ENCODE results near the gene YPEL1.
A peak's percentile ranks its signal among the peaks of the same experiment; 100 is the strongest.

Gene YPEL1, protein sequence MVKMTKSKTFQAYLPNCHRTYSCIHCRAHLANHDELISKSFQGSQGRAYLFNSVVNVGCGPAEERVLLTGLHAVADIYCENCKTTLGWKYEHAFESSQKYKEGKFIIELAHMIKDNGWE

DNA sequence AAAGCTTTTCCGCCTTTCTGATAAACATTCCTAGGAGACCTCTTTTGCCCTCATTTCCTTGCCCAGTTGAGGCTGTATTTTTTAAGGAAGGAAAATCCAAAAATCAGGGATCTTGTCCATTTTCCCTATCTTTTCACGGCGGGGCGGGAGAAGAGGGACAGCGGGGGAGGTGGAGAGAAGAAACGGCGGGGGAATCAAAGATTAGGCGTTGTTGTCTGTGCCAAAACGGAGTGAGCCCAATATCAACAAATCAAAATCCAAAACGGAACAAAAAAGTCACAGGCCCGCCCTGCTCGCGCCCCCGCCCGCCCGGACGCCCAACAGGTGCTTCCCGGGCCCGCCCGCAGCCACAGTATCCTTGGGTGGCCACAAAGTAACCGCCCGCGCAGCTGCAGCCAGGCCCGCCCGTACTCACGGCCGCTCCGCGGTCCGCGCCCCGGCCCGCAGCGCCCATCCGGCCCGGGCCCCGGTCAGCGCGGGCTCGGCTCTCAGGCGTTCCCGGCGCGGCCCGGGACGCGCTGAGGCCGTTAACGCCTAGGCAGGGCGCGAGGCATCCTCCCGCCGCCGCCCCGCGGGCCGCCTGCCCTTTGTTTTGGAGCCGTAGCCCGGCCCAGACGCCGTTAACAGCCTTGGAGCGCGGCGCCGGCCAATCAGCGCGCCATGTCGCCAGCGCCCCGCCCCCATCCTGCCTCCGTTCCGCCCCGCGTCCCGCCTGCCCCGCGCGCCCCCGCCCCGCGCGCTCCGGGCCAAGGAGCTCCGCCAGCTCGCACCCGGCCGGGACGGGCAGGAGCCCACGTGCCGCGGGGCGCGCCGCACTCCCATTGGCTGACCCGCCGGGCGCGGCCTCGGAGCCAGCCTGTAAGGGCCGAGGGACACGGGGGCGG is at the start of gene YPEL1:
Gene YPEL1, minus strand, starts transcription at position 595 of the 884 bp plus-strand sequence. CDS start 25,050 bp downstream, outside the sequence.
- Mint-ChIP-seq H3K4me3 (peak within 1 kb of the TSS; percentile 83), H3K36me3 (ENCODE audit: low read depth) (no peaks in the 10 kb centered on the region), H3K4me1 (peaks cover 26% of the 10 kb centered on the region), H3K9me3 (no peaks in the 10 kb centered on the region), H3K27me3 (peaks cover 11% of the 10 kb centered on the region), H3K27ac (peak within 1 kb of the TSS; percentile 81)
- peak; percentile 93 for DNase-seq
- ATAC-seq, result peak; percentile 90

DNA sequence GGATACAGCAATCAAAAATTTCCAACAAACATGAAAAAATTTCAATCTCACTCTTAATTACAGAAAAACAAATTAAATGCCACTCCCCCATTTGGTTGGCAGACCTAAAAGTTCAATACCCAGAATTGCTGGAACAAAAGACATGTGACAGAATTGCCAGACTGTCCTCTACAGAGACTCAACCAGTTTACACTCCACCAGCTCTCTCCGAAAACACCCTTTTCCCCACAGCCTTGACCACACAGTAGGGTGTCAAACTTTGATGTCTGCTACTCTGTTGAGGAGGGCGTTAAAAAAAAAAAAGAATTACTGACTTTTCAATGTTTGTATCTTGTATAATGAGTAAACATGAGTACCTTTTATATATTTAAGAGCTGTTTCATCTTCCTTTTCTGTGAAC is 44.7 kb upstream of the YPEL1 start:
- DNase-seq (no peak), ATAC-seq (no peak)
- Mint-ChIP-seq H3K4me3 (no peak overlapping the region), H3K4me1 (peaks cover 17% of the 10 kb centered on the region), H3K9me3 (no peaks in the 10 kb centered on the region), H3K27me3 (no peaks in the 10 kb centered on the region), H3K36me3 (ENCODE audit: low read depth) (peaks cover 12% of the 10 kb centered on the region), H3K27ac (no peak overlapping the region)

DNA sequence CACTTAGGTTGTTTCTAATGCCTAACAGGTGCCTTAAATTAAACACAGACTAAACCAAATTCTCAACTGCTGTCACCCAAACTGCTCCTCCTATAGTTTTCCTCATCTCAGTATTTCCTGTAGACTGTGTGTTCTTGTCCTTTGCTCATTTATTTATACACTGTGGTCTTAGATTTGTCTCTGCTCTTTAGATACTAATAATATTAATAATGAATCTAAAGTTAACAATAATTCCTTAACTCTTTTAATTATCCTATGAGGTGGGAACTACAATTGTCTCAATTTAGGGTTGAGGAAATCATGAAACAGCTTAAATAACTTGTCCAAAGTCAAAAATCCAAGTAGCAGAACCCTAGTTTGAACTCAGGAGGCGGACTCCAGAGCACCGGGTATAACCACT is 43.9 kb upstream of the YPEL1 start:
- Mint-ChIP-seq H3K27ac (no peak overlapping the region), H3K9me3 (no peaks in the 10 kb centered on the region), H3K4me1 (peaks cover 17% of the 10 kb centered on the region), H3K36me3 (ENCODE audit: low read depth) (peaks cover 5% of the 10 kb centered on the region), H3K27me3 (no peaks in the 10 kb centered on the region), H3K4me3 (no peak overlapping the region)
- ATAC-seq (no peak), DNase-seq (no peak)

DNA sequence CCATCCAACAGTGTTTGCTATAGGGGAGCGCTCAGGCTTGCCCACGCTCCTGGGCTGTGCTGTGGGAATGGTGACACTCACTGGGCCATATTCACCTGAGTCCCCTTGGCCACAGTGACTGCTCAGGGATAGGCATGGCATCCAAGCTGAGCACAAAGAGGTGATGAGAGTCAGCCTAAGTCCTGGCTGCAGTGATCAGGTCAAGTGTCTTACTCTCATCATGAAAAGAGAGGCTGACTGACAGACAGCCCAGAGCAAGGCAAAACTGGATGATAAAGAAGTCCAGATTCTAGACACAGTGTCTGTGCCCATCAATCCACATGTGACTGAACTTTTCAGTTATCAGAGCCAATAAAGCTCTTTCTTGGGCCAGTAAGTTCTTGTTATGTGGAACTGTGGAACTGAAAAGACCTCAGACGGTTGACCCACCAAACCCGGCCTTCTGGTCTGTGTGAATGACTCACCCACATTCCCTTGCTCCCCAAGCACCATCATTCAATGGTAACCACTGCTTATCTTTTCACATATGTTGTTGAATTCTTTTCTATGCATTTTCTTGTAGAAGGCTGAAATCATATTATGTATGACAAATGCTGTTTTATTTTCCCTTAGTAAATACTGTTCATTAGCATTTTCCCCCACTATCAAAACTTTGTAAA is 43.2 kb upstream of the YPEL1 start:
- H3K4me3 Mint-ChIP-seq, result no peak overlapping the region
- DNase-seq (no peak), ATAC-seq (no peak)
- H3K4me1 Mint-ChIP-seq, result peaks cover 17% of the 10 kb centered on the region
- no peaks in the 10 kb centered on the region for H3K27me3 Mint-ChIP-seq
- H3K27ac Mint-ChIP-seq, result no peak overlapping the region
- H3K9me3 Mint-ChIP-seq, result no peaks in the 10 kb centered on the region
- H3K36me3 Mint-ChIP-seq (ENCODE audit: low read depth), result peaks cover 4% of the 10 kb centered on the region

DNA sequence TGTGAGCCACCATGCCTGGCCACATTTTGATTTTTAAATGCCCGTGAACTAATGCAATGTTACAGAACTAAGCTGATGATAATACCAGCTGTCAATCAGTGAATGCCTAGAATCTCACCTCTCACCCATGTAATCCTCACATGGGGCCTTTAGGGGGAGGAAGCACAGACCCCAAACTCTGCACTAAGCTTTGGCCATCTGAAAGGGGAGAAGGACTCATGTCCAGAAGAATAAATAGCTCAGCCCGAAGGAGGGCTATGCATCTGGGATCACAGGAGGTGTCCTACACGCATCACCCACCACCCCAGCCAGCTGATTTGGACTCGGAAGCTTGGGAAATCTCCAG is 36.0 kb upstream of the YPEL1 start:
- Mint-ChIP-seq H3K36me3 (ENCODE audit: low read depth) (peaks cover 56% of the 10 kb centered on the region), H3K9me3 (no peaks in the 10 kb centered on the region), H3K27ac (no peak overlapping the region), H3K27me3 (no peaks in the 10 kb centered on the region), H3K4me1 (peaks cover 26% of the 10 kb centered on the region), H3K4me3 (no peak overlapping the region)
- ATAC-seq, result no peak
- DNase-seq, result no peak

DNA sequence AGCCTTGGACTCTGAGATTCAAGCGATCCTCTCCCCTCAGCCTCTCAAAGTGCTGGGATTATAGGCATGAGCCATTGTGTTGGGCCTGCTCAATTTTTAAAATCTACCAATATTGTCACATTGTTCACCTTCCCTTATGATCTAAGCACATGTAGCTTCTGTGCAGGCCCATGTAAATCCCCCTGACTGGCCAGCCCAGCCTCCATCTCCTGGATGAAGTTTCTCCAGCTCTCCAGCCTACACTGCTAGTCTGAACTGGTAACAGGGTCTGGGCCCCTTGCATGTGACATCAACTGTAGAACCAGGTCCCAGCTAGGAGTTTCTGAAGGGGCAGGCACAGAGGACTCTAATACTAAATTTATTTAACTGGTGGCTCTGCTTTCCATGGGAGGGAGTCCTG is 32.8 kb upstream of the YPEL1 start:
- Mint-ChIP-seq H3K27me3 (no peaks in the 10 kb centered on the region), H3K9me3 (no peaks in the 10 kb centered on the region), H3K27ac (no peak overlapping the region), H3K4me1 (peaks cover 56% of the 10 kb centered on the region), H3K4me3 (no peak overlapping the region), H3K36me3 (ENCODE audit: low read depth) (peaks cover 83% of the 10 kb centered on the region)
- ATAC-seq (no peak), DNase-seq (no peak)

DNA sequence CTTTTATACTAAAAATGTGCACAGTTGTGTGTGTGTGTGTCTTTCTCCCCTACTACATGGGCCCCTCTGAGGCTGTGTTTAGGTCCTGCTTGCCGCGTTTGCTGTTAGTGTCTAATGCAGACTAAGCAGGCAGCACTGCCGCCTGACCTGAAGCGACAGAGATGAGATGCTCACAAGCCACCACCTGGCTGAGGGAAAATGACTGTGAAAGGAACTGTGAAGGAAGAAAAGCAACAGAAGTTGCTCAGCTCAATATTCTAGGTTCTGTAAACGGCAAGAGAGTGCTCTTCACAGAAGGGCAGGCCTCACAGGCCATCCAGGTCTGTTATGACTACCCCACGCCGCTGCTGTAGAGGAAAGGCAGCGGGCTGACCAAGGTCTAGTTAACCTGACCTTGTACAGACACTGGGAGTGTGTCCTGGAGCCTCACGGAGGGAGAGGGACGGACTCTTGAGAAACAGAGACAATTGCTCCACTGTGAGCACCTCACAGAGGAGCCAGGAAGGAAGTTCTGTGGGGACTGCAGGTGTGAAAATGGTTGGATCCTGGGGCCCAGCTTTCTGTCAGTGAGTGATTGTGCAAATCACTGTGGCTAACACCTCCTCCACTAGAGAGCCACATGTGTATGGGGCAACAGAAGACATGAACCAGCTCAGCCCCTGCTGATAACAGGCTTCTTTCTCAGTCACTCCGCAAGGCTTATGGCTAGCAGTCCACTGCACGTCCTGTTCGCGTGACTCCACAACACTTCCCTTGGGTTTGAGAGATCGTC is 31.3 kb upstream of the YPEL1 start:
- Mint-ChIP-seq H3K4me3 (peak overlapping the region; percentile 25), H3K27me3 (no peaks in the 10 kb centered on the region), H3K4me1 (peaks cover 68% of the 10 kb centered on the region), H3K36me3 (ENCODE audit: low read depth) (peaks cover 87% of the 10 kb centered on the region), H3K9me3 (no peaks in the 10 kb centered on the region), H3K27ac (peak overlapping the region; percentile 75)
- peak; percentile 63 for DNase-seq
- ATAC-seq, result peak; percentile 83

DNA sequence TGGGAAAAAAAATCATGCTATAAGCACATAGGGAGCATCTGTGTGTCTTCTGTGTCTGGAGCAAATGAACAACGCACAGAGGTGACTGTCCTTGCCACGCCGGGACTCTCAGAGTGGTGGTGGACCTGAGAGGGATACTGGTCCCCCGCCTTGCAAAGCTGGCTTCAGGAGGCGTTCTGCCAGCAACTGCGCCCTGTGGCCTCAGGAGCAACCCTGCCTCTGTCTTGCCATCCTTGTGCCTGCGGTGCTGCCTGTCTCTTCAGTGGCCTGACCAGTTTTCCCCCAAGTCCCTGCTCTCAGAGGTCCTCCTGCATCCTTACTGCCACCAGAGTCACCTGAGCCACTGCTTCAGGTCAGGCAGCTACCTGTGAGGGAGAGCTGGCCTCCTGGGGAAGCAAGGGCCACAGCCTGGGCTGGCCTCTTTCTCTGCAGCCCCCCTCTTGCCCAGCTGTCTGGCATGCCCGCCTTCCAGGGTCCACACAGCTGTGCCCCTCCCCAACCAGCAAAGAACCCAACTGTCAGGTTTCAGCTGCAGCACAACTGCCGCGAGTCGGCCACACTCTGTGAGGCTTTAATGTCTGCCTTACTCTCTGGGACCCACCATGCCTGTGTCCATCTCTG is 30.4 kb upstream of the YPEL1 start:
- Mint-ChIP-seq H3K27ac (peak overlapping the region; percentile 75), H3K36me3 (ENCODE audit: low read depth) (peaks cover 87% of the 10 kb centered on the region), H3K27me3 (no peaks in the 10 kb centered on the region), H3K9me3 (no peaks in the 10 kb centered on the region), H3K4me3 (no peak overlapping the region), H3K4me1 (peaks cover 77% of the 10 kb centered on the region)
- DNase-seq (no peak), ATAC-seq (no peak)

DNA sequence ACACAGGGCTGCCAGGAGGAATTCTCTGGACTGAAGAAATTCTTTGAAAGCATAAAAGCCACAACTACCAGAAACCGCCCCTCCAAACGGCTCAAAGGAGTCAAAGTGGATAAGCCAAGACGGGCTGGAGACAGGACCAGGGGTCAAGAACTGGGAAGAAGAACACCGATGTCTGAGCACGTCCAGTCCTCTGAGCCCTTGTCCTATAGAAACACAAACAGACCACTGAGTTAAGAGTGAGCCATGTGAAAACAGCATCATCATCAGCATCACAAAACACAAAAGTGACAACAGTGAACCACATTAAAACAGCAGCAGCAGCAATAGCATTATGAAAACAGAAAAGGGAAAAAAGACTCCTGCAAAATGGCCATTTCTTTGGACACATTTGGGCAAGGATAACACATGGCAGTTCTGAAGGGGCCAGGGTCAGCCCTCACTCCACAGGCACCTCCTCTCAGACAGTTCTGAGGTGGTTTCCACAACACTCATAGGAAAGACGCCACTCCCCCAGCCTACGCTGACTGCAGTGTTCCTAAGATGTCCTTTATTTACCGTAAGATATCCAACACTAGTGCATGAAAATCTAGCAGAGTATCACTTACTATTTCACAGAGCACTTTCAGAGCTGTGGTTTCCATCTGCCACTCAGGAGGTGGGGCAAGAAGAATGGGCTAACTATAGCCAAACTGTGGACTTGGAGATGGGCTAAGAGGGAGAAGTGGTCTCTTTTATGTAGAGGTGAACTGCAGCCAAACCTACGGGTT is 28.6 kb upstream of the YPEL1 start:
- Mint-ChIP-seq H3K4me3 (no peak overlapping the region), H3K27me3 (no peaks in the 10 kb centered on the region), H3K27ac (no peak overlapping the region), H3K4me1 (peaks cover 83% of the 10 kb centered on the region), H3K36me3 (ENCODE audit: low read depth) (peaks cover 82% of the 10 kb centered on the region), H3K9me3 (no peaks in the 10 kb centered on the region)
- peak; percentile 16 for DNase-seq
- no peak for ATAC-seq

DNA sequence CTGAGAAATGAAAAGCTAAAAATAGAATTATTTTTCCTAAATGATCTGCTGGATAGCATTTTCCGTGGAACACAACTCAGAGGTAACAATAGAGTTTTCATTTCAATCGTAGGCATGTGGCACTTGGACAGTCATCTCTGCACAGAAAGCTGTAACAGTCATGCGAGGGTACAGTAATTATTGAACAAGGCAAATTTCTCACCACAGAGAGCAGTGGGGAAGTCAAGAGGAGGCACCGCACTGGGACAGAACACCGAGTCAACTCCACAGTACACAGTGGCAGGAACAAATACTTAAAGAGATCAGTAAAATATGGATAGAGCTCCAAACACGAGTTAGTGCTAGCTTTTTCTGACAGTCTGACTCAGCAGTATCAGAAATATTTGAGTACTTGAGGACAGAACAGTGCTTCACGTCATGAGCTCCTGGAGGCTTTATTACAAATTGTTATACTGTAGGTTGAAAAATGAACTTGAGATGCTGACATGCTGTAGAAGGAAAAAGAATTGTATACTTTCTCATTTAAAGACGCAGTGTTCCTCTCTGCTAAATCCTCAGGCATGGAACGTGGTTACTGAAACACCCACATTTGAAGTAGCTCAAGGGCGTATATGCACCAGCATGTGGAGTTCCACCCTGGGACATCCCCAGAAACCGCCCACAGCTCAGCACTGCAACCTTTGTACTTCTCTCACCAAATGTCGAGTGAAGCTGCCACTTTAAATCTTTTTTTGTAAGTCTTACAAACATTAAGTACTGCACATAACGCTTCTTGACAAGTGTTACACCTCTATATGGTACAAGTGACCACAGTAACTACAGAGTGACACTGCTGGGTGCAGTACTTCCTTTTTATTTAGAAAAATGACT is 27.4 kb upstream of the YPEL1 start:
- Mint-ChIP-seq H3K4me3 (no peak overlapping the region), H3K27me3 (no peaks in the 10 kb centered on the region), H3K9me3 (no peaks in the 10 kb centered on the region), H3K36me3 (ENCODE audit: low read depth) (peaks cover 78% of the 10 kb centered on the region), H3K4me1 (peaks cover 74% of the 10 kb centered on the region), H3K27ac (peak overlapping the region; percentile 52)
- ATAC-seq (peak; percentile 70), DNase-seq (peak; percentile 52)

DNA sequence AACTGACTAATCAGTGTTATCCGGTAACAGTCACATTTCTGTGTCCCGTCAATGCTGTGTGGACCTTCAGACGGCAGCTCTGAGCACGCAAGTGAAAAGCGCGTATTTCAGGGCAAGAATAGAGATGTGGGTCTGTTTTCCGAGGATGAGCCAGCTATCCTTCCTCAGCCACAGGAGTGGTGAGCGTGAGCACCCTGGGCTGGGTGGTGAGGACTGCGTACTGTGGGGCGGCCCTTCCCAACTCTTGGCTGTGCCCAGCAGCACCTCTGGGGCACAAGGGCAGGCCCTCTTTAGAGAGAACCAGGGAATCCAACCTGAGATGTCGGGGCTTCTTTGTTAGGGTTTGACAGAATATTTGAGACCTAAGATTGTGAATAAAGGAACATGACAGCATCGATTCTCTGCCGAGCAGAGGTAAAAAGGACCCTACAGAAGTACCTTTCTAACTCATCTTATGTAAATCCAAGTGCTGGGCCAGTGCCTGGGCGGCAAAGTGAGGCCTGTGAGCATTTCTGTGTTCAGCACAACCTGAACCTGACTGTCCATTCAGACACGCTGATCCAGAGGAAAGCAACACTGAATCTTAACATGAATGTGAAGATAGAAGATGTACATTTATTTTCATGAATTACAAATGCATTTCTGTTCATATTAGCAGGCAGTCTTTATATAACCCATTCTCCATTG is 26.5 kb upstream of the YPEL1 start:
- Mint-ChIP-seq H3K9me3 (no peaks in the 10 kb centered on the region), H3K4me3 (no peak overlapping the region), H3K4me1 (peaks cover 66% of the 10 kb centered on the region), H3K27ac (peak overlapping the region; percentile 52), H3K27me3 (no peaks in the 10 kb centered on the region), H3K36me3 (ENCODE audit: low read depth) (peaks cover 74% of the 10 kb centered on the region)
- no peak for ATAC-seq
- no peak for DNase-seq

DNA sequence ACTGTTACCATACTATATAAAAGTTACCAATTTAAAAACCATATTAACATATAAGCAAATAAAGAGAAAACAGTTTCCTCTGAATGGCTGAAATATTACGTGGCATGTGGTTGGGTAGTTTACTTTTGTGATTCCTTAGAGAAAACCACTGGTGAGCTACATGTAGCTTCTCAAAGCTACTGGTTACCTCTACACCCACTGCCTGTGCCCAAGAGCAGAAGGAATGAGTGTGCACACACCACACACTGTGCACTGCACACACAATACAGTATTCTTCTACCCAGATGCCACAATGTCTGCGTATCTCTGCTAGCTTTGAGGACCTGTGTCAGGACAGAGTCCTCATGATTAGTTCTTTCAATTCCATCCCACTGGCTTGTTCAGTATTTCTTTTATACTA is 25.5 kb upstream of the YPEL1 start:
- H3K27me3 Mint-ChIP-seq, result no peaks in the 10 kb centered on the region
- no peak overlapping the region for H3K4me3 Mint-ChIP-seq
- peaks cover 66% of the 10 kb centered on the region for H3K36me3 Mint-ChIP-seq (ENCODE audit: low read depth)
- H3K27ac Mint-ChIP-seq, result no peak overlapping the region
- no peaks in the 10 kb centered on the region for H3K9me3 Mint-ChIP-seq
- H3K4me1 Mint-ChIP-seq, result peaks cover 56% of the 10 kb centered on the region
- ATAC-seq, result peak; percentile 73
- DNase-seq, result no peak
